Activated CD8-positive, alpha-beta memory T cell treated with anti-CD3 and anti-CD28 coated beads for 48 hours (primary cell): ENCODE measurements around the gene ACAT2.
"Not testable (repeated sequence)": the region's sequence is repeated elsewhere in the genome, so short reads cannot be mapped to it uniquely, and the experiment has no call there.

Experiments
- DNase-seq, 3 experiments: peaks; one replicate each; pipeline ENCODE4 v3.0.0-alpha.2; 2020; ENCODE audit warnings: low read depth in 2 of 3, low spot score in 2 of 3

Gene ACAT2

DNA sequence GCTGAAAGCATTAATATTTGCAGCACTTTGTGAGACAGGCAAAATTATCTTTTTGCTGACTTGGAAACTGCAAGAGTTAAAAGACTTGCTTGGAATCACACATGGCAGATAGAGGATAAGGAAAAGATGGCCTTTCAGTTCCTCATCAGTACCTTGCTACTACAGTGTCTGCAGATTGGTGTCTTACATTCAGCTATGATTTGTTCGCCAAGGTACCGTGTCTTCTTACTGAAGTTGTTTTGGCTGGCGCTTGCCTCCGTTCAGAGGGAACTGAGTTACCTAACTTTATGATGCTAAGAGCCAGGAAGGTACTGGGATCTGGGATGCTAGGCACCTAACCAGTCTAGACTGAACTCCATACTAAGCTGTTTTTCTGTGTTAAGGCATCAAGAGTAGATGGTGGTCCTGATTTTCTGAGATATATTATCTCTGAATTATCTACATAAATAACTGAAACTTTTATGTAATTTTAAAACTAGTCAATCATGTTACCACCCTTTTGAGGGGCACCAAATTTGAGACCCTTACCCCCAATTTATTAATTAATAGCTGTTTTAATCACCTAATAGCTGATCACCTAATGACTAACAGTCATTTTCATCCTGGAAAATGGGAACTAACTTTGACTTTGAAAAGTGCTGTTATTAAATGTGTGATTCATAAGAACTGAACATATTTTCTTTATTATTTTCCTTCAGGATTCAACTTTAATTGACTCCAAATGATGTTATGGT, 32.1 kb upstream of the ACAT2 start:
- DNase-seq = no peak

DNA sequence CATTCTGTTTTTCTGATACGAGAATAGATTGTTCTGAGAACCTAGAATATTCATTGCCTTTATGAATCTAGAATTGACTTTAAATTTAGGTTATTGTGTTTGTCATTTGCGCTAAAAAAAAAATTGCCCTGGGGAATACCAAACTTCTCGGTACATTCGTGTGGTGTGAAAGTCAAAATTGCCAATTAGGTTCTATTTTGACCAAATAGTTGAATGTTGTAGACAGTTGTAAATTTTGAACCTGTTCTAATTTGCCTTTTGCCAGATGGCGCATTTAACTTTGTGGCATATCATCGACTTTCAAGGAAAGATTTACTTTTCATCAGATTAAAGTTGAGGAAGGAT, 31.5 kb upstream of the ACAT2 start:
- no peak for DNase-seq

- DNase-seq = not testable (repeated sequence)
Observed at GRCh38 chr6:159732550-159732949, 29.3 kb upstream of the ACAT2 start.

- not testable (repeated sequence) for DNase-seq
Observed at GRCh38 chr6:159733395-159733794, 28.4 kb upstream of the ACAT2 start.

GRCh38 chr6:159736908-159737307, 24.9 kb upstream of the ACAT2 start:
- DNase-seq = no peak

DNA sequence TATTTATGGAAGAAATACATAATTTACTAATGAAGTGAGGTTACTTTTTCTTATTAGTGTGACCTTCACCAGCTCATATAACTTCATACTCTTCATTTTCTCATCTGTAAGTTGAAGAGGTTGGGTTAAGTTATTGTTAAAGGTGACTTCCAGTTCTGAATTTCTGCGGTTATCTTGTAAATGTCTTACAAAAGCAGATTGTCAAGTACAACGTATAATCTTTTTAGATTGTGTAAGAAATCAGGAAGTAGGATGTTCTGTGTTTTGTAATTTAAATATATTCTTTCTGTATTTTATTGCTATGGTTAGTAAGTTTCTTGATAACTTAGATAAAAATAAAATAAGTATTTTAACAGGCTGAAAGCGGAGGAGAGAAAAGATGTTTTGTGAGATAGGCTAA, 22.5 kb upstream of the ACAT2 start:
- no peak for DNase-seq

DNA sequence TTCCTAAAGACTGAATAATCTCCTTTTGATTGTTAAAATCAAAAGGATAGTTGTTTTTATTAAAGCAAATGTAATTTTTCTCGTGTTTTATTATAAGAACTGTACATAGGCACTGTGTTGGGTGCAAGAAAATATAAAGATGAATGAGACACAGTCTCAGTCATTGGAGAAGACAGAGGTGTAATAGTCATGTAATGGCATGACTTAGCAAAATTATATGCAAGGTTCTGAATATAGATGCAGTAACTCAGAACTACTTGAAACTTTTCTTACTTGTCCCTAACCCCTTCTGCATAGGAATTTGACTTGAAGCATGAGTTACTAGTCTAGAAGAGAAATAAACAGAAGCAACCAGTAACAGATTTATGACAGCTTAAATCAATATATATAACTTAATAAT, 19.7 kb upstream of the ACAT2 start:
- DNase-seq = no peak

DNA sequence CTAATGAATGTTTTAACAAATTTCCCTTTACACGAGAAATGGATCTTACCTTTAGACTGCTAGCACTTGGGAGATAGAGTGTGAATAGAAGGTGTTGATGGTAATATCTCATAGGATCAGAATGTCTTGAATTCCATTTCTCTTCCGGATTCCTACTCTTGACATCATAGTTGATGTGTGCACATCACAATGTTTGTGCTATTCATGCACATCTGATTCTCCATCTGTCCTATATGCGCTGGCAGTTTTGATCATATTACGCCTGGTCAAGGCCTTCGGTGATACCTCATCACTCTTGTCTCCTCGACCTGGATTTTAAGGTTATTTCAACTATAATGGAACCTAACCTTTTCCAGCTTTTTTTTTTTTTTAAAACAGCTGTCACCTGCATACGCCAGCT, 16.8 kb upstream of the ACAT2 start:
- no peak for DNase-seq

- no peak for DNase-seq
Observed at GRCh38 chr6:159746759-159747158, 15.1 kb upstream of the ACAT2 start.

DNA sequence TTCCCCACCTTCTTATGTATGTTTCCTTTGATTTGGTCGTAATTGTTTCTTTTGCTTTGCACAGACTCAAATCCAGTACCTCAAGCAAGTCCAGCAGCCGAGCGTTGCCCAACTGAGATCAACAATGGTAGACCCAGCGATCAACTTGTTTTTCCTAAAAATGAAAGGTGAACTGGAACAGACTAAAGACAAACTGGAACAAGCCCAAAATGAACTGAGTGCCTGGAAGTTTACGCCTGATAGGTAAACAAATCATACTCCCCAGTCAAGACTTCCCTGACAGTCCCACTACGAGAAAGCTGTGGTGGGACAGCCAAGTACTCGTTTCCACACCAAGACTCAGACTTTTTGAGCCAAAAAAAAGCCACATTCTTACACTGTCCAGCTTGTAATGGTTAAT, 13.7 kb upstream of the ACAT2 start:
- DNase-seq = not testable (repeated sequence)

- DNase-seq = no peak
Observed at GRCh38 chr6:159751448-159751847, 10.4 kb upstream of the ACAT2 start.

- no peak for DNase-seq
Observed at GRCh38 chr6:159753081-159753872, 8.6 kb upstream of the ACAT2 start.

- no peak for DNase-seq
Observed at GRCh38 chr6:159754401-159754800, 7.4 kb upstream of the ACAT2 start.

GRCh38 chr6:159754959-159755914, 6.6 kb upstream of the ACAT2 start:
- no peak for DNase-seq

- no peak for DNase-seq
Observed at GRCh38 chr6:159756508-159756907, 5.3 kb upstream of the ACAT2 start.

GRCh38 chr6:159758031-159759001, 3.5 kb upstream of the ACAT2 start:
- DNase-seq = no peak

DNA sequence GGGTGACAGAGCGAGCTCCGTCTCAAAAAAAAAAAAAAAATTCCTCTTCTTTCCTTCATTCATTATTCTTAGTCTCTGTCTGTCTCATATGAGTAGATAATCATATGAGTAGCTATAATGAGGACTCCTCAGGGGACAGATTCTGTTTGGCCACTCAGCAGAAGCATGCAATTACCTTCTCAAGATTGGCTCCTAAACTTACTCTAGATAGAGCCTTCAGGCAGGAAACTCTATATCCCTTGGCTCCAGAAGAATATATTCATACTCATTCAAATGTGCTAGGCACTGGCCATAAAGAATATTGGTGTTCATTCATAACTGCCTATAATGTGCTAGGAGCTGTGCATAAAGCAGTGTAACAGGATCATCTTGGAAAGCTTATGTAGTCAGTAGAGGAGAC, 2.2 kb upstream of the ACAT2 start:
- no peak for DNase-seq

DNA sequence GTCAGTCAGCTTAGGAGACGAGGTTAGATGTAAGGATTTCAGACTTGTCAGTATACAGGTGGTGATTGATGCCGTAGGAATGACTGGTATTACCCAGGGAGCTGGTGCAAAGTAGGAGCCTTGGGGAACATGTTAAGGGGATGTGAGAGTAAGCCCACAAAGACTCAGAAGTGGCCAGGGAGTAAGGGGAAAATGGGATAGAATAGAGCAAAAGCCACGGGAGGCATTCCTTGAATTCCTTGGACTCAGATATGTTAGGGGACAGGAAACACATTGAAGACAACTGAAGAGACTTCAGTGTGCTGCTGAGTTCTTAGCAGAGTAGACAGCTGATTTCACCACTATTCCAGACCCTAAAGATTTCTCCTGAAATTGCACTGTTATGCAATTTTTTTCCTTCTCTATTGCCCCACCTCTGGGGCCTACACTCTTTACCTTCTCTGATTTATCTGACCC, 1.2 kb upstream of the ACAT2 start:
- no peak for DNase-seq

DNA sequence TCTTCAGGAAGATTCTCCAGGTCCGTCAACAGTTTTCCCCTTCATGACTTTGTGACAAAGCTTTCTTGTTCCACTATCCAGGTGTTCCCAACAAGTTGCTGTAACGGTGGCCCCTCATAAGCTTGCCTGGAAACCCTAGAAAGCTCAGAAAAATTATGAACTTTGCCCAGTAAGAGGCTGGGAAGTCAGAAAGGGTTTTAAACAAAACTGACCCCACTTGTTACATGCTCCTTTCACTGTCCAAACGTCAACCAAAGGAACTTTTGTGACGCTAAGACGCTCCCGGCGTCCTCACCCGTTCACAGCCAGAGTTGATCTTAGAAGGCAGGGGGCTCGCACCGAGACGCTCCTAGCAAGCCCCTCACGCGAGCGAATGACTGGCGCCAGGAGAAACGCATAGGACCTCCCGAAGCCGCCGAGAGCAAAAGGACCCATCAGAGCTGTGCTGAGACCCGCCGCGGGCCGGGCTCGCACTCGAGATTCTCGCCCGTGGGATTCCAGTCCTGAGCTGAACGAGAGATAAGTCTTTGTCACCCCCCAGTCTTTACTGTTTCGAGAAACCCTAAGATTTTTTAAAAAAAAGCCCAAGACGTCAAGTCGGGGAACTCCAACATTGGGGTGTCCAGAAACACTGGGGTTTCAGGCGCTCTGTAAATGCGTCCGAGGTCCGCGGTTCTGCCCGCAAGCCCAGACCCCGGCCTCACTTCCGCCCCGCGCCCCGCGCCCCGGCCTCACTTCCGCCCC, 544 bp upstream of the ACAT2 start:
- DNase-seq = peak in 1 of 3 experiments; percentile 20
